ENCODE data around the gene DGLUCY. TPM values are rescaled to one million over a fixed set of nuclear protein-coding genes. Genes with fewer than 3 reads are reported as not detected.

The DGLUCY gene
- total RNA-seq, 1 experiment from 2014 or later, result 67.0 TPM

GRCh38 chr14:91242635-91243034, 128.8 kb downstream of the DGLUCY start (continued):
- no peak for TF ChIP-seq EZH2phosphoT487 (IDR thresholded peaks at IDR 0.05; ENCODE audit: borderline replicate concordance)
- TF ChIP-seq EZH2 (IDR thresholded peaks at IDR 0.05), result no peak
- no peak for TF ChIP-seq RAD21 (IDR thresholded peaks at IDR 0.05; ENCODE audit: low read depth)
- TF ChIP-seq FOSL1 (IDR thresholded peaks at IDR 0.05; ENCODE audit: low read depth), result no peak
- no peak for TF ChIP-seq ATF3 (IDR thresholded peaks at IDR 0.05)

GRCh38 chr14:91243074-91243471, 129.2 kb downstream of the DGLUCY start:
- H3K9me3 ChIP-seq (ENCODE audit: control insufficient read depth in 1 of 2, insufficient read depth in 1 of 2, low read depth in 1 of 2, low read length in 2 of 2), result no peaks in the 10 kb centered on the region
- H3K9ac ChIP-seq (ENCODE audit: low read length), result no peak overlapping the region
- POLR2A ChIA-PET, result no interaction called here
- CTCF ChIA-PET, result no interaction called here
- no peak for TF ChIP-seq ELF1 (IDR thresholded peaks at IDR 0.05; ENCODE audit: borderline replicate concordance, low read depth)
- TF ChIP-seq TCF7L2 (IDR thresholded peaks at IDR 0.05; ENCODE audit: borderline replicate concordance, extremely low read depth, insufficient read depth, insufficient read length), result no peak
- no peak for TF ChIP-seq JUND (IDR thresholded peaks at IDR 0.05)
- TF ChIP-seq, protein P1, sequence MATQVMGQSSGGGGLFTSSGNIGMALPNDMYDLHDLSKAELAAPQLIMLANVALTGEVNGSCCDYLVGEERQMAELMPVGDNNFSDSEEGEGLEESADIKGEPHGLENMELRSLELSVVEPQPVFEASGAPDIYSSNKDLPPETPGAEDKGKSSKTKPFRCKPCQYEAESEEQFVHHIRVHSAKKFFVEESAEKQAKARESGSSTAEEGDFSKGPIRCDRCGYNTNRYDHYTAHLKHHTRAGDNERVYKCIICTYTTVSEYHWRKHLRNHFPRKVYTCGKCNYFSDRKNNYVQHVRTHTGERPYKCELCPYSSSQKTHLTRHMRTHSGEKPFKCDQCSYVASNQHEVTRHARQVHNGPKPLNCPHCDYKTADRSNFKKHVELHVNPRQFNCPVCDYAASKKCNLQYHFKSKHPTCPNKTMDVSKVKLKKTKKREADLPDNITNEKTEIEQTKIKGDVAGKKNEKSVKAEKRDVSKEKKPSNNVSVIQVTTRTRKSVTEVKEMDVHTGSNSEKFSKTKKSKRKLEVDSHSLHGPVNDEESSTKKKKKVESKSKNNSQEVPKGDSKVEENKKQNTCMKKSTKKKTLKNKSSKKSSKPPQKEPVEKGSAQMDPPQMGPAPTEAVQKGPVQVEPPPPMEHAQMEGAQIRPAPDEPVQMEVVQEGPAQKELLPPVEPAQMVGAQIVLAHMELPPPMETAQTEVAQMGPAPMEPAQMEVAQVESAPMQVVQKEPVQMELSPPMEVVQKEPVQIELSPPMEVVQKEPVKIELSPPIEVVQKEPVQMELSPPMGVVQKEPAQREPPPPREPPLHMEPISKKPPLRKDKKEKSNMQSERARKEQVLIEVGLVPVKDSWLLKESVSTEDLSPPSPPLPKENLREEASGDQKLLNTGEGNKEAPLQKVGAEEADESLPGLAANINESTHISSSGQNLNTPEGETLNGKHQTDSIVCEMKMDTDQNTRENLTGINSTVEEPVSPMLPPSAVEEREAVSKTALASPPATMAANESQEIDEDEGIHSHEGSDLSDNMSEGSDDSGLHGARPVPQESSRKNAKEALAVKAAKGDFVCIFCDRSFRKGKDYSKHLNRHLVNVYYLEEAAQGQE (IDR thresholded peaks at IDR 0.05; ENCODE audit: low read depth), result no peak
- TF ChIP-seq, protein P2, sequence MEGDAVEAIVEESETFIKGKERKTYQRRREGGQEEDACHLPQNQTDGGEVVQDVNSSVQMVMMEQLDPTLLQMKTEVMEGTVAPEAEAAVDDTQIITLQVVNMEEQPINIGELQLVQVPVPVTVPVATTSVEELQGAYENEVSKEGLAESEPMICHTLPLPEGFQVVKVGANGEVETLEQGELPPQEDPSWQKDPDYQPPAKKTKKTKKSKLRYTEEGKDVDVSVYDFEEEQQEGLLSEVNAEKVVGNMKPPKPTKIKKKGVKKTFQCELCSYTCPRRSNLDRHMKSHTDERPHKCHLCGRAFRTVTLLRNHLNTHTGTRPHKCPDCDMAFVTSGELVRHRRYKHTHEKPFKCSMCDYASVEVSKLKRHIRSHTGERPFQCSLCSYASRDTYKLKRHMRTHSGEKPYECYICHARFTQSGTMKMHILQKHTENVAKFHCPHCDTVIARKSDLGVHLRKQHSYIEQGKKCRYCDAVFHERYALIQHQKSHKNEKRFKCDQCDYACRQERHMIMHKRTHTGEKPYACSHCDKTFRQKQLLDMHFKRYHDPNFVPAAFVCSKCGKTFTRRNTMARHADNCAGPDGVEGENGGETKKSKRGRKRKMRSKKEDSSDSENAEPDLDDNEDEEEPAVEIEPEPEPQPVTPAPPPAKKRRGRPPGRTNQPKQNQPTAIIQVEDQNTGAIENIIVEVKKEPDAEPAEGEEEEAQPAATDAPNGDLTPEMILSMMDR (IDR thresholded peaks at IDR 0.05 in 2 of 3, conservative IDR thresholded peaks at IDR 0.05 in 1 of 3; ENCODE audit: borderline replicate concordance in 1 of 3, insufficient read depth in 1 of 3, low read depth in 2 of 3, low read length in 2 of 3), result no peak
- TF ChIP-seq POLR2AphosphoS5 (IDR thresholded peaks at IDR 0.05; ENCODE audit: low read depth, low read length), result no peak
- TF ChIP-seq ZFX (IDR thresholded peaks at IDR 0.05), result no peak
- TF ChIP-seq ZNF274 (IDR thresholded peaks at IDR 0.05; ENCODE audit: low read depth, low read length), result no peak
- no peak for TF ChIP-seq SP1 (IDR thresholded peaks at IDR 0.05; ENCODE audit: low read depth)
- no peak for TF ChIP-seq EZH2 (IDR thresholded peaks at IDR 0.05)
- TF ChIP-seq CEBPB (IDR thresholded peaks at IDR 0.05; ENCODE audit: low read depth), result no peak
- TF ChIP-seq YY1 (IDR thresholded peaks at IDR 0.05; ENCODE audit: extremely low read depth, insufficient replicate concordance, low read depth, low read length), result no peak
- no peak for TF ChIP-seq CBX3 (IDR thresholded peaks at IDR 0.05; ENCODE audit: low read depth)
- no peak for TF ChIP-seq RAD21 (IDR thresholded peaks at IDR 0.05; ENCODE audit: low read depth)
- TF ChIP-seq POLR2A (IDR thresholded peaks at IDR 0.05; ENCODE audit: borderline replicate concordance, extremely low read depth, insufficient read depth, insufficient read length), result no peak
- no peak for TF ChIP-seq SIN3A (IDR thresholded peaks at IDR 0.05; ENCODE audit: low read depth)
- no peak overlapping the region for H2AFZ ChIP-seq (ENCODE audit: low read depth, low read length, poor library complexity, severe bottlenecking)
- H3K4me1 ChIP-seq (ENCODE audit: control insufficient read depth in 1 of 2, insufficient read depth in 2 of 2, low read length in 2 of 2), result peaks cover 0 to 6% of the 10 kb centered on the region in 2 experiments; a peak in 1 of 4 replicates
- H4K20me1 ChIP-seq (ENCODE audit: insufficient read depth), result no peaks in the 10 kb centered on the region
- DNase-seq (ENCODE audit: low read depth, low spot score) (no peak), ATAC-seq (no peak)
- BruUV-seq (replicated peaks), result no TSS peak
- no peaks in the 10 kb centered on the region for H3K79me2 ChIP-seq (ENCODE audit: insufficient read depth, low read length)
- RAD21 ChIA-PET (ENCODE audit: low non-redundant PET in 1 of 2, low total read pairs in 2 of 2, uncharacterized antibody in 2 of 2, unreplicated experiment in 2 of 2), result no interaction called here
- intact Hi-C loops (cut with micrococcal nuclease), result no loop called here
- H3K4me3 ChIP-seq (replicated peaks in 1 of 2; ENCODE audit: low read depth in 1 of 2, low read length in 2 of 2), result no peak overlapping the region
- no peak overlapping the region for H3K4me2 ChIP-seq (ENCODE audit: low read length)
- H3K27me3 ChIP-seq (ENCODE audit: insufficient read depth, low read length), result no peaks in the 10 kb centered on the region
- H3K36me3 ChIP-seq (ENCODE audit: control insufficient read depth in 1 of 2, insufficient read depth in 2 of 2, low read length in 2 of 2), result no peaks in the 10 kb centered on the region
- no peaks in the 10 kb centered on the region for H3K9me2 ChIP-seq (ENCODE audit: insufficient read depth)
- no peak overlapping the region for H3K27ac ChIP-seq (ENCODE audit: low read depth, low read length)
